ENCODE results near the gene MOCOS. TPM values are rescaled to one million over a fixed set of nuclear protein-coding genes. Genes with fewer than 3 reads are reported as not detected.

Gene MOCOS
- total RNA-seq, 1 experiment from 2014 or later: 4.2 TPM

DNA sequence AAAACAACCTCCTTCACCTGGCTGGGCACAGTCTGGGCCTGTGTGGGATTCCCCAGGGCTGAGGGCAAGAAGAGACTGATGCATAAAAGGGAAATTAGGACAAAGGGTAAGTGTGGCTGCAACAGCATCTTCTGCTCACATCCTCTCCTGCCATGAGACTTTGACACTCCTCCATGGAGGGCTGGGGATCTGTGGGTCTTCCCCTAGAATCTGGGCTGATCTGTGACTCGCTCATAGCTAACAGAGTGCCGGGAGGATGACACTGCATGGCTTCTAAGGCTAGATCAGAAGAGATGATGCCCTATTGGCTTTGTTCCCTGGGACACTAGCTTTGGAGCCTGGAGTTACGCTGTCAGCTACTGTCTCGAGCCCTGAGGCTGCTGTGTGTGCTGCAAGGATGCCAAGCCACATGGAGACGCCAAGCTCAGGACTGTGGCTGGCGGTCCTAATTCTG, 24.3 kb downstream of the MOCOS start (continued):
- TF ChIP-seq, protein P1, sequence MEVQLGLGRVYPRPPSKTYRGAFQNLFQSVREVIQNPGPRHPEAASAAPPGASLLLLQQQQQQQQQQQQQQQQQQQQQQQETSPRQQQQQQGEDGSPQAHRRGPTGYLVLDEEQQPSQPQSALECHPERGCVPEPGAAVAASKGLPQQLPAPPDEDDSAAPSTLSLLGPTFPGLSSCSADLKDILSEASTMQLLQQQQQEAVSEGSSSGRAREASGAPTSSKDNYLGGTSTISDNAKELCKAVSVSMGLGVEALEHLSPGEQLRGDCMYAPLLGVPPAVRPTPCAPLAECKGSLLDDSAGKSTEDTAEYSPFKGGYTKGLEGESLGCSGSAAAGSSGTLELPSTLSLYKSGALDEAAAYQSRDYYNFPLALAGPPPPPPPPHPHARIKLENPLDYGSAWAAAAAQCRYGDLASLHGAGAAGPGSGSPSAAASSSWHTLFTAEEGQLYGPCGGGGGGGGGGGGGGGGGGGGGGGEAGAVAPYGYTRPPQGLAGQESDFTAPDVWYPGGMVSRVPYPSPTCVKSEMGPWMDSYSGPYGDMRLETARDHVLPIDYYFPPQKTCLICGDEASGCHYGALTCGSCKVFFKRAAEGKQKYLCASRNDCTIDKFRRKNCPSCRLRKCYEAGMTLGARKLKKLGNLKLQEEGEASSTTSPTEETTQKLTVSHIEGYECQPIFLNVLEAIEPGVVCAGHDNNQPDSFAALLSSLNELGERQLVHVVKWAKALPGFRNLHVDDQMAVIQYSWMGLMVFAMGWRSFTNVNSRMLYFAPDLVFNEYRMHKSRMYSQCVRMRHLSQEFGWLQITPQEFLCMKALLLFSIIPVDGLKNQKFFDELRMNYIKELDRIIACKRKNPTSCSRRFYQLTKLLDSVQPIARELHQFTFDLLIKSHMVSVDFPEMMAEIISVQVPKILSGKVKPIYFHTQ (CRISPR knock-in tag; IDR thresholded peaks at IDR 0.05): no peak

DNA sequence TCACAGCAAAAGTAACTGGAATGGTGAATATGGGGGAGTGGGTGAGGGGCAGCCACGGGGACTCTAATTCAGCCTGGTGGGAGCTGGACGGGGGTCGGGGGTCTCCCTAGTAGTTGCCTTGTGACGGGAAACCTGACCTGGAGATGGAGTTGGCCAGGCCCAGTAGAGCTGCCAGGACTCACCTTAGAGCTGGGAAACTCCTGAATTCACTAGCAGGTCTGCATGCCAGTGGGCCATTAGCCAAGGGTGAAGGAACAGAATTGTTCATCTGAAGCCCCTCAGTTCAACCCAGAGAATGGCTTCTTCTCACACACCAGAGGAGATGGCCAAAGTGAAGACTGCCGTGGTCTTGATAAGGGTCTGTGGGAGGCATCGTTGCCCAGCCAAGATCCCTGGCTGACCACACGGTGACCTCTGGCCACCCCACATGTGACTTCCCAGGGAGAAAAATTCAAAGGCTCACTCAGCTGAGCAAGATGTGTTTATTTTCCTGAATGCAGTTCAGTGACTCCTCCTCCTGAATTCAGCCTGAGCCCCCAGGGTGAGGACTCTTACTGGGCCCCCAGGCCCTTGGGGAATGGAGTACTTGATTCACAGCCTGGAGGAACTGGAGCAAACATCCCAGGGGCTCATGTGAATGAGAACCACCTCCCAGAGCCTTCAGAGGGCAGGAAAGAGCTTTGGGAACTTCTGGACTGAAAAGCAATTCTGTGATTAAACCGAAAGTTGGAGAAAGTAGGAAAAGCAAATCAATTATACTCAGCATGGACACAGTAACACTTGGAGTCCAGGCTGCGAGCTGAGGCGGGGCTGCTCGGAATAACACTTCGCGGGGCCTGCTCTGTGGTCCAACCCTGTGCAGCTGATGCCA, 25.2 kb downstream of the MOCOS start:
- DNase-seq (ENCODE audit: low spot score) (no peak), ATAC-seq (peak; percentile 44)
- TF ChIP-seq, protein P2, sequence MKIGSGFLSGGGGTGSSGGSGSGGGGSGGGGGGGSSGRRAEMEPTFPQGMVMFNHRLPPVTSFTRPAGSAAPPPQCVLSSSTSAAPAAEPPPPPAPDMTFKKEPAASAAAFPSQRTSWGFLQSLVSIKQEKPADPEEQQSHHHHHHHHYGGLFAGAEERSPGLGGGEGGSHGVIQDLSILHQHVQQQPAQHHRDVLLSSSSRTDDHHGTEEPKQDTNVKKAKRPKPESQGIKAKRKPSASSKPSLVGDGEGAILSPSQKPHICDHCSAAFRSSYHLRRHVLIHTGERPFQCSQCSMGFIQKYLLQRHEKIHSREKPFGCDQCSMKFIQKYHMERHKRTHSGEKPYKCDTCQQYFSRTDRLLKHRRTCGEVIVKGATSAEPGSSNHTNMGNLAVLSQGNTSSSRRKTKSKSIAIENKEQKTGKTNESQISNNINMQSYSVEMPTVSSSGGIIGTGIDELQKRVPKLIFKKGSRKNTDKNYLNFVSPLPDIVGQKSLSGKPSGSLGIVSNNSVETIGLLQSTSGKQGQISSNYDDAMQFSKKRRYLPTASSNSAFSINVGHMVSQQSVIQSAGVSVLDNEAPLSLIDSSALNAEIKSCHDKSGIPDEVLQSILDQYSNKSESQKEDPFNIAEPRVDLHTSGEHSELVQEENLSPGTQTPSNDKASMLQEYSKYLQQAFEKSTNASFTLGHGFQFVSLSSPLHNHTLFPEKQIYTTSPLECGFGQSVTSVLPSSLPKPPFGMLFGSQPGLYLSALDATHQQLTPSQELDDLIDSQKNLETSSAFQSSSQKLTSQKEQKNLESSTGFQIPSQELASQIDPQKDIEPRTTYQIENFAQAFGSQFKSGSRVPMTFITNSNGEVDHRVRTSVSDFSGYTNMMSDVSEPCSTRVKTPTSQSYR (CRISPR knock-in tag; IDR thresholded peaks at IDR 0.05): no peak
- TF ChIP-seq MXD4 (CRISPR knock-in tag; IDR thresholded peaks at IDR 0.05; ENCODE audit: borderline replicate concordance): no peak
- no peak for TF ChIP-seq ZNF396 (CRISPR knock-in tag; IDR thresholded peaks at IDR 0.05; ENCODE audit: borderline replicate concordance)
- TF ChIP-seq, protein P3, sequence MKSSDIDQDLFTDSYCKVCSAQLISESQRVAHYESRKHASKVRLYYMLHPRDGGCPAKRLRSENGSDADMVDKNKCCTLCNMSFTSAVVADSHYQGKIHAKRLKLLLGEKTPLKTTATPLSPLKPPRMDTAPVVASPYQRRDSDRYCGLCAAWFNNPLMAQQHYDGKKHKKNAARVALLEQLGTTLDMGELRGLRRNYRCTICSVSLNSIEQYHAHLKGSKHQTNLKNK (CRISPR knock-in tag; IDR thresholded peaks at IDR 0.05): no peak
- ChIA-PET POLR2A (no interaction called here), CTCF (interaction anchor here (1.8 kb wide), 1 partner anchor 72 kb away, joined by 6 read pairs; no protein-coding TSS in a partner anchor)
- Mint-ChIP-seq H3K36me3 (peaks cover 7% of the 10 kb centered on the region), H3K4me3 (no peak overlapping the region), H3K27me3 (ENCODE audit: low read depth) (no peaks in the 10 kb centered on the region), H3K27ac (no peak overlapping the region), H3K9me3 (peaks cover 12% of the 10 kb centered on the region), H3K4me1 (no peaks in the 10 kb centered on the region; the same call in 1 of the 2 replicates)

DNA sequence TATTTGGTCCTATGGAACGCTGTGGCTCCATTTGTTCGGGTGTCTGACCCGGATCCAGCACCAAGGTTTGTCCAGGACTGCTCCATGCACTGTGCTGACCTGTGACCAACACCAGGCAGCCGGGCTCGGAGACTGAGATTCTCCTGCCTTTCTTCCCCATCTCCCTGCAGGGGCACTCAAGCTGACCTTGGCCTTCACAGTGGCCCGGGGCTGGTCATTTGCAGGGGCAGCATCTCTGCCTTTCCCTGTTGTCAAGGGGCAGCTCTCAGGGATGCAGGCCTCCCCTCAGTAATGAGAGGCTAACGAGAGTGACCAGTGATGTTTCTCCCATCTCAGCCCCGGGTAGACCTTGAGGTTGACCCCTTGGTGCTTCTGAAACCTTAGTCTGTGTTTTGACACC, 27.5 kb downstream of the MOCOS start:
- ATAC-seq (no peak), DNase-seq (ENCODE audit: low spot score) (no peak)
- ChIA-PET CTCF (no interaction called here), POLR2A (no interaction called here)
- no peak for TF ChIP-seq SMAD3 (CRISPR knock-in tag; IDR thresholded peaks at IDR 0.05; ENCODE audit: borderline replicate concordance)
- H3K9me3 Mint-ChIP-seq: no peaks in the 10 kb centered on the region
- no peaks in the 10 kb centered on the region for H3K27me3 Mint-ChIP-seq (ENCODE audit: low read depth)
- H3K36me3 Mint-ChIP-seq: no peaks in the 10 kb centered on the region
- no peak overlapping the region for H3K27ac Mint-ChIP-seq
- H3K4me1 Mint-ChIP-seq: no peaks in the 10 kb centered on the region; the same call in 1 of the 2 replicates
- H3K4me3 Mint-ChIP-seq: no peak overlapping the region

DNA sequence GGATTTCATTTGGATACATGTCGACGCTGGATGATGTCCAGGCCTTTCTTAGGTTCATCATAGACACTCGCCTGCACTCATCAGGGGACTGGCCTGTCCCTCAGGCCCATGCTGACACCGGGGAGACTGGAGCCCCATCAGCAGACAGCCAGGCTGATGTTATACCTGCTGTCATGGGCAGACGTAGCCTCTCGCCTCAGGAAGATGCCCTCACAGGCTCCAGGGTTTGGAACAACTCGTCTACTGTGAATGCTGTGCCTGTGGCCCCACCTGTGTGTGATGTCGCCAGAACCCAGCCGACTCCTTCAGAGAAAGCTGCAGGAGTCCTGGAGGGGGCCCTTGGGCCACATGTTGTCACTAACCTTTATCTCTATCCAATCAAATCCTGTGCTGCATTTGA, 28.3 kb downstream of the MOCOS start:
- H3K4me1 Mint-ChIP-seq: no peaks in the 10 kb centered on the region; the same call in 1 of the 2 replicates
- H3K27ac Mint-ChIP-seq: no peak overlapping the region
- no peak for TF ChIP-seq ZNF671 (CRISPR knock-in tag; IDR thresholded peaks at IDR 0.05)
- DNase-seq (ENCODE audit: low spot score) (no peak), ATAC-seq (no peak)
- H3K9me3 Mint-ChIP-seq: no peaks in the 10 kb centered on the region
- no peaks in the 10 kb centered on the region for H3K27me3 Mint-ChIP-seq (ENCODE audit: low read depth)
- no peak overlapping the region for H3K4me3 Mint-ChIP-seq
- H3K36me3 Mint-ChIP-seq: no peaks in the 10 kb centered on the region
- ChIA-PET POLR2A (no interaction called here), CTCF (no interaction called here)

DNA sequence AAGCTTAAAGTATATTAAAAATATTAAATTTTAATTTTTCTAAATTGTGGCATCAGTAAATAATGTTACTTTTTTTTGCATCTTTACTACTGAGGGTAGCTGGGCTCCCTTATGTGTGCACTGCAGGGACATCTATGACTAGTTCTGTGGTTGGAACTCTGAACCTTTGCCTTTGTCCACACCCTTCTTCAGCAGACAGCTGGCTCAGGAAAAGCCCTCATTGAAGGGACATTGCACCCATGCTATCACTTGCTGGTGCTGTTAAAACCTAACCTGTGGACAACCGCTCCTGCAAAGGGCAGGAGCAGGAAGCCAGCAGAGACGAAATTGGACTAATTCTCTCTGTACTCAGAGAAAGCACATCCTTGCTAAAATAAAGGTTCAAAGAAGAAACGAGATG, 30.1 kb downstream of the MOCOS start:
- ChIA-PET POLR2A (no interaction called here), CTCF (interaction anchor here (1.0 to 1.4 kb wide), 2 partner anchors 67 to 194 kb away, joined by 3 read pairs; no protein-coding TSS in a partner anchor)
- DNase-seq (ENCODE audit: low spot score): no peak
- H3K36me3 Mint-ChIP-seq: no peaks in the 10 kb centered on the region
- no peaks in the 10 kb centered on the region for H3K9me3 Mint-ChIP-seq
- no peak overlapping the region for H3K4me3 Mint-ChIP-seq
- H3K27ac Mint-ChIP-seq: no peak overlapping the region
- TF ChIP-seq SMAD4 (CRISPR knock-in tag; IDR thresholded peaks at IDR 0.05) (no peak), ESRRA (CRISPR knock-in tag; IDR thresholded peaks at IDR 0.05; ENCODE audit: borderline replicate concordance) (no peak)
- TF ChIP-seq, protein P4, sequence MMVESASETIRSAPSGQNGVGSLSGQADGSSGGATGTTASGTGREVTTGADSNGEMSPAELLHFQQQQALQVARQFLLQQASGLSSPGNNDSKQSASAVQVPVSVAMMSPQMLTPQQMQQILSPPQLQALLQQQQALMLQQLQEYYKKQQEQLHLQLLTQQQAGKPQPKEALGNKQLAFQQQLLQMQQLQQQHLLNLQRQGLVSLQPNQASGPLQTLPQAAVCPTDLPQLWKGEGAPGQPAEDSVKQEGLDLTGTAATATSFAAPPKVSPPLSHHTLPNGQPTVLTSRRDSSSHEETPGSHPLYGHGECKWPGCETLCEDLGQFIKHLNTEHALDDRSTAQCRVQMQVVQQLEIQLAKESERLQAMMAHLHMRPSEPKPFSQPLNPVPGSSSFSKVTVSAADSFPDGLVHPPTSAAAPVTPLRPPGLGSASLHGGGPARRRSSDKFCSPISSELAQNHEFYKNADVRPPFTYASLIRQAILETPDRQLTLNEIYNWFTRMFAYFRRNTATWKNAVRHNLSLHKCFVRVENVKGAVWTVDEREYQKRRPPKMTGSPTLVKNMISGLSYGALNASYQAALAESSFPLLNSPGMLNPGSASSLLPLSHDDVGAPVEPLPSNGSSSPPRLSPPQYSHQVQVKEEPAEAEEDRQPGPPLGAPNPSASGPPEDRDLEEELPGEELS (CRISPR knock-in tag; IDR thresholded peaks at IDR 0.05): no peak
- TF ChIP-seq, protein P5, sequence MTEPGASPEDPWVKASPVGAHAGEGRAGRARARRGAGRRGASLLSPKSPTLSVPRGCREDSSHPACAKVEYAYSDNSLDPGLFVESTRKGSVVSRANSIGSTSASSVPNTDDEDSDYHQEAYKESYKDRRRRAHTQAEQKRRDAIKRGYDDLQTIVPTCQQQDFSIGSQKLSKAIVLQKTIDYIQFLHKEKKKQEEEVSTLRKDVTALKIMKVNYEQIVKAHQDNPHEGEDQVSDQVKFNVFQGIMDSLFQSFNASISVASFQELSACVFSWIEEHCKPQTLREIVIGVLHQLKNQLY (CRISPR knock-in tag; IDR thresholded peaks at IDR 0.05): no peak
- TF ChIP-seq, protein P6, sequence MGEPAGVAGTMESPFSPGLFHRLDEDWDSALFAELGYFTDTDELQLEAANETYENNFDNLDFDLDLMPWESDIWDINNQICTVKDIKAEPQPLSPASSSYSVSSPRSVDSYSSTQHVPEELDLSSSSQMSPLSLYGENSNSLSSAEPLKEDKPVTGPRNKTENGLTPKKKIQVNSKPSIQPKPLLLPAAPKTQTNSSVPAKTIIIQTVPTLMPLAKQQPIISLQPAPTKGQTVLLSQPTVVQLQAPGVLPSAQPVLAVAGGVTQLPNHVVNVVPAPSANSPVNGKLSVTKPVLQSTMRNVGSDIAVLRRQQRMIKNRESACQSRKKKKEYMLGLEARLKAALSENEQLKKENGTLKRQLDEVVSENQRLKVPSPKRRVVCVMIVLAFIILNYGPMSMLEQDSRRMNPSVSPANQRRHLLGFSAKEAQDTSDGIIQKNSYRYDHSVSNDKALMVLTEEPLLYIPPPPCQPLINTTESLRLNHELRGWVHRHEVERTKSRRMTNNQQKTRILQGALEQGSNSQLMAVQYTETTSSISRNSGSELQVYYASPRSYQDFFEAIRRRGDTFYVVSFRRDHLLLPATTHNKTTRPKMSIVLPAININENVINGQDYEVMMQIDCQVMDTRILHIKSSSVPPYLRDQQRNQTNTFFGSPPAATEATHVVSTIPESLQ (CRISPR knock-in tag; IDR thresholded peaks at IDR 0.05): no peak
- H3K4me1 Mint-ChIP-seq: no peaks in the 10 kb centered on the region; the same call in 1 of the 2 replicates
- H3K27me3 Mint-ChIP-seq (ENCODE audit: low read depth): no peaks in the 10 kb centered on the region
- ATAC-seq: no peak
